Activated gamma-delta T cell treated with Interleukin-2 at 50 U/mL for 16 hours (primary cell): ENCODE results near the gene ALS2CL.

ENCODE experiments used
- DNase-seq: peaks from one replicate; pipeline ENCODE4 v3.0.0-alpha.2; 2020

ALS2CL gene

DNA sequence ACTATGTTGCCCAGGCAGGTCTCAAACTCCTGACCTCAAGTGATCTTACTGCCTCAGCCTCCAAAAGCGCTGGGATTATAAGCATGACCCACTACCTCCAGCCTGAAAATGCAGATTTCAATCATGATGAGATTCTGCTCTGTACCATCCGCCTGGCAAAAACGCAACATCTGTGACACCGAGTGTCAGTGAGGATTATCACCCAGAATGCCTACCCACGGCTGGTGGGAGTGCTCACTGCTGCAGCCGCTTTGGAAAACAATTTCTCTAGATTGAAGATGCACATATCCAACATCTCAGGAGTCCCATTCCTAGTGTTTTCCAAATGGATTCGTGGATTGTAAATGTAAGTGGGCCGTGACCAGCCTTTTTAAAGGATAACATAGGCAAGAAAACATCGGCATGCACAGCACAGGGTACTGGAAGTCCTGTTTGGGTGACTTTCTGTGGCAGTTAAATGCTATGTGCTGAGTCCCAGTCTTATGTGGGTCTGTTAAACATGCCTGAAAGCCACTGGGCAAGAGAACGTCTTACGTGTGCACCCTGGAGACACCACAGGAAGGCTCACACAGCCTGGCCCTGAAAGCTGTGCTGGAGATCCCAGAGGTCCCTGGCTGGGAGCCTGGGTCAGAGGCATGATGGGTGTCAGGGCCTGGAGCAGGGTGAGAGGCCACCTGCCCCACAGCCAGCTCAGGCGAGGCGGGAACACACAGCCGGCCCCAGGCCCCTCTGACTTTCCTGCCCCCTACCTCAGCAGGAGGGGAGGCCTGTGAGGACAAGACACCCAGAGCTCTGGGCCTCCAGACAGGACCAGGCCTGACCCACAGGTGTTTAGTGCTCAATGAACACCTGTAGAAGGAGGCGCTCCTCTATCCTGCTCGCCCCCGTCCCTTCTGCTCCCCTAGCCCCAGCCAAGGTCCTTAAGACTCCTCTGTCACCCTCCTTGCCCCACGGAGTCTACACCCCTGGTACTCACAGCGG, 23.3 kb upstream of the ALS2CL start:
- DNase-seq, result no peak

- DNase-seq, result no peak
These were observed 22.2 kb upstream of the ALS2CL start for GRCh38 chr3:46715507-46716175.

DNA sequence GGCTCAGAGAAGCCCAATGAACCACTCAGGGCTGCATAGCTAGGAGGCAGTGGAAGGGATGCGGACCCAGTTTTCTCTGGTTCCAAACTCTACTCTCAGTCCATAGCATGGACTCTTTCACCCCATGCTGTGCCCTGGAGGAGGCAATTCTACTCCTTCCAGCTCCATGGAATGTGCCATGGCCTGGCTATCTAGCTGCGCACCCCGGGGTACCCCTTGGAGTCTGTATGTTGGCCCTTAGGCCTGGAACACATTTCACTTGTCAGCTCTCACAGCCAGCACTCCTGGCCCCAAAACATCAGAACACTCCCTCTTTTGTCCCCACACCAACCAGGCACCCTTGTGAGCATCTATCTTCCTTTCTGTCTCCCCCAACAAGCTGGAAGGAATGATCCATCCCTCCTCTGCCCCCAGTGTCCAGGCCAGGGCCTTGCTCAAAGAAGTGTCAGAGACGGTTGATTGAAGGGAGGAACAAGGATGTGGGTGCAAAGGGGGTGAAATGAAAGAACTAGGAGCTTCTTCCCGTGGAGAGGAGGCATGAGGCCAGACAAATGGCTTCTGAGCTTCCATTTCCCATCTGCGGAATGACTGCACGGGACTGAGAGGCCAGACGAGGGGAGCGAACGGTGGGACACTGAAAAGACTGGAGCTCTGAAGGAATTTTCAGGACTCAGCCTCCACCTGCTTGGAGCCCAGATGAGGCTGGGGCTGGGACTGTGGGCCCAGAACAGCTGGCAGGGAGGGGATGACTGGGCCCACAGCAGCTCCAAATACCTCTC, 21.4 kb upstream of the ALS2CL start:
- no peak for DNase-seq

DNA sequence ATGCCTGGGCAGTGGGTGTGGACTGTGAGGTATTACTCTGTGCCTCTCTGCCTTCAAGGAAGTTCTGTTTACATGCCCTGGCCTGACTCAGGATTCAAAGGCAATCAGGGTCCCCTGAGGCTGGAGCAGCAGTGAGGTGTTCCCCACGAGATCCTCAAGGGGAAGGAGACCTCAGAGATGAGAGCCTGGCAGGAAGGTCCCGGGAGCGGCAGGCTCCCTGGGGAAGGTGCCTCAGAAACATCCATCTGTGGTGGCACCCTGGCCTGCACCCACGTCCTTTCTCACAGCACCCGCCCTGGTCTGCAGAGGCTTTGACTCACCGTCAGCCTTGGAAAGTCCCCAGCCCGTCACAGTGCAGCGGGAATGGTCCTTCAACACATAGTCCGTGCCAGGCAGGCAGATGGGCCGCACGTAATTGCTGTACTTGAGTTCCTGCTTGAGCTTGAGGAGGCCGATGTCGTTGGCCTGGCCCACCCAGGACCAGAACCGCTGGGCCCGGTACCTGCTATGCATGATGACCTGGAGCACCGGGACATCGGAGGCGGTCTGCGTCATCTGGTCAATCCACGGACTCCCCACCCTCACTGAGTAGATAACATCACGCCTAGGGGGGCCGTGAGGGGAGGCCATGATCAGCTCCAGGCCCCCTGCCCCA, 20.5 kb upstream of the ALS2CL start:
- DNase-seq, result no peak

DNA sequence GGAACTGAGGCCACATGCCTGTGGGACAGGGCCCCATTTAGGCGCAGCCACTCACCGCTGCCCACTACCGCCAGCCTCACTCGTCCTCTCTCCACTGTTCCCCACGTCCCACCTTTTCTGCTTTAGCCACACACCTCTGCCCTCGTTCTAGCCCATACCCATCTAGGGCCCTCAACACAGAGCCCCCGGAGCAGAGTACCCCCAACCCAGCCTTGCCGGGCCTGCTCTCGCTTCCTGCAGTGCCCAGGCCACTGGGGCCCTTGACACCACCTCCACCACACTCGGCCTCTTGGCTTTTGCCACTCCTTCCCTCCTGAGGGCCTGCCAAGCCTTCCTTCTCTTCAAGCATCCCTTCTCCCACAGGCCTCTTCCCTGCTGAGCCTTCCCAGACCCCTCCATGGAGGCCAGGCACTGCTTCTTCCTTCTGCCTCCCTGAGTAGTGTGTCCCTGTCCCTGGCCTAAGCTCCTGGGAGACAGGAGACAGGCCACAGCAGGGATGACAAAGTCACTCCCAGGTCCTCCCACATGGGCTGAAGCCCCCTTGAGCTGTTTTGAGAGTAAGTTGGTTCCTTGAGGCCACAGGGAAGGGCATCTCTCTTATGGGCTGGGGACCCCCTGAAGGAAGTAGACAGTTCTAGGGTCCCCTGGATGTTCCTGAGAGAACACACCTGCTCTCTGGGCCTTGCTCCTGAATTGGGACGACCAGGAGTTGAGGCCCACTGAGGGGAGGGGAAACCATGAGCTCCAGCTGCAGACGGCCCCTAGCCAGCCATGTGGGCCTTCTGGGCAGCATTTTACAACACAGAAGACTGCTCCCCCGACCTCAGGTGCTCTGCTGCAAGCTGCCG, 19.8 kb upstream of the ALS2CL start:
- no peak for DNase-seq

GRCh38 chr3:46712191-46713049, 18.9 kb upstream of the ALS2CL start:
- DNase-seq, result no peak

DNA sequence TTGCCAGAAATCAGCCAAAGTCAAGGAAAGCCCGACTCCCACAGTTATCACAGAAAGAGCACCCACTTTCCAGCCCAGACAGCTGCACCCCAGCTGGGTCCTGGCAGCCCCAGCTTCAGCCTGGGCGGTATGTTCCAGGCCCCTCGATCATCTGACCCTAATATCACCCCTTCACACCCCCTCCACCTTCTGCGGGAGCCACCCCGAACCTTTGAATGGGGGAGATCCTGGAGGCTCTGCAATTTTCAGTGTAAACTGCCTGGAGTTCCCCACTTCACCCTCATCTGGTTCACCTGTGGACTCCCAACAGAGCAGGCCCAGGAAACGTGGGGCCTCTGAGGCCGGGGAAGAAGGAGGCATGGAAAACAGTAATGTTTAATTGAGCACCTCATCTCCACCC, 18.3 kb upstream of the ALS2CL start:
- DNase-seq, result no peak

DNA sequence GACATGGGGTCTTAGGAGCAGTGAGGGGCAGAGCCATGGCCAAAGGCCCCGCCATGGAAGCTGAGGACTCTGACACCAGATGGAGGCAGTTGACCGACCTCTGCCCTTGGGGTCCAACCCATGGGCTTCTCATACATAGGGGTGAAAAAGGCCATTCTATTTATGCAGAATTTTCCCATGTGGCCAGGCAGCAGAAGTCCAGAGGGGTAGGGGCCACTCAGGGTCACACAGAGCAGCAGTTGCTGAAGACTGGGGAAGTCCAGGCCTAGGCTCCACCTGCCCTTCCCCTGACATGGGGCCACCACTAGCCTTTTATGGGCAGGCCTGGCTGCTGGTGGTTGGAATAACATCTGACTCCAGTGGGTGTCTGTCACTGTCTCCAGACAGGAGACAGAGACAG, 17.8 kb upstream of the ALS2CL start:
- no peak for DNase-seq

GRCh38 chr3:46710671-46711295, 17.3 kb upstream of the ALS2CL start:
- DNase-seq, result no peak

DNA sequence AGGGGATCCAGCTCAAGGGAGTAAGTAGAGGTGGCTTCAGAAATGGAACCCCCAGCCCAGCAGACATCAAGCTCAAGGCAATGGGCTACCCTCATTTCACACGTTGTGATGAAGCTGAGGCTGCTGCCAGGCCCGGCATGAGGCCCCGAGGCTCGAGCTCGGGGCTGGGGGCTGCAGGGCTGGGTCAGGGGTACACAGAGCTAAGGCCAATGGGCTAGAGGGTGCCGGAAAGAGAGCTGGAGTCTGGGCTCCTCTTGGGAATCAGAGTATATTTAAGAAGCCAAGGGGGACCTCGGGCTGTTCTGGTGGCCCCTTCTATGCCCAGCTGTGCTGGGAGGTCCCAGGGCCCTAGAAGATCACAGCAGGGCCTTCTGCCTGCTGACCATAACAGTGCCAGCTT, 16.8 kb upstream of the ALS2CL start:
- no peak for DNase-seq

DNA sequence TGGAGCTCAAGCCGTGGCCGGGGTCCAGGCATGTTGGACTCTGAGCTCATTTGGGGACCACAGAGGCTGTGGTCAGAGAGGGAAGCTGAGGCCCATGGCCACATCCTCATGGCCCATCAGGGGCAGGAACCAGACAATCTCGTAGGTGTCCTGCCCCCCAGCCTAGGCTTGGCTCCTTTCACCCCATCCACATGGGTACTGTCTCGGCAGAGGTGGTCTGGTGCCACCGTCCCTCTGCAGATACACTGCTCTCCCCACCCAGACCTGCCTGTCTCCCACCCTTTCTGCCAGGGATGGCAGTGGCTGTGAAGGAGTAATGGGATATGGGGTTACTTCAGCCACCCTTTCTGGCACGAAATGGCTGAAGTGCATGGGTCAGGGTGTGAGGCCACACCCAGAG, 16.2 kb upstream of the ALS2CL start:
- no peak for DNase-seq

GRCh38 chr3:46709157-46709654, 15.7 kb upstream of the ALS2CL start:
- DNase-seq, result no peak

DNA sequence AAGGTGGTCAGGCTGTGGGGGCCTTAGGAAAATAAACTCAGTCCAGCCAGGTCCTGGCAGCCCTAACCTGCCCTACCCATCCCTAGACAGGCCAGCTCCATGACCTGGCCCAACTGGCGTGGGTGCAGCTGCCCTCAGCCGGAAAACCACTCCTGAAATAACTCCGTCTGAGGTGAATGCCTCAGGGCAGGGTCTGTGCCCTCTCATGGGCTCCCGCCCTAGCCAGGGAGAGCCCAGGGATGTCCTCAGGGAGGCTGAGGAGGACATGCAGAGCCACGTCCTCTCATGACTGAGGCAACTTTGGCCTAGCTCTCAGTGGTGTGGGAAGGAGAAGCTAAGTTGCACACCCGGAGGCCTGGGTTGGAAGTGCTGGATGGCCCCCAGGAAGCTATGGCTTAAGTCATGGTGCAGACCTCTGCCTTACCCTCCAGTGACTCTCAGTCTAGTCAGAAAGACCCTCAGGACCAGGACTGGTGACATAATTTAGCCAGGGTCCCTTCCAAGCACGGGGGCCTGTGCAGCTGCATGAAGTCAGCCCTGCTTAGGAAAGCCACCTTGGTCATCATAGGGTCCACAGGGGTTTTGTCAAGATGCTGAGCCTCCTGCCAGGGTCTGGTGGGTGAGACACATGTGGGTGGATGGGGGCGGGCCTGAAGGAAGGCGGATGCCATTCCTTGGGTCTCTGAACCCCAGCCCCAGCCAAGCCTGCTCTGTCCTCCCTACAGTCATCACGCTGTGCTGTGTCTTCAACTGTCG, 15.1 kb upstream of the ALS2CL start:
- DNase-seq, result no peak

- no peak for DNase-seq
These were observed 14.1 kb upstream of the ALS2CL start for GRCh38 chr3:46707601-46708011.

- no peak for DNase-seq
These were observed 13.5 kb upstream of the ALS2CL start for GRCh38 chr3:46706771-46707582.

DNA sequence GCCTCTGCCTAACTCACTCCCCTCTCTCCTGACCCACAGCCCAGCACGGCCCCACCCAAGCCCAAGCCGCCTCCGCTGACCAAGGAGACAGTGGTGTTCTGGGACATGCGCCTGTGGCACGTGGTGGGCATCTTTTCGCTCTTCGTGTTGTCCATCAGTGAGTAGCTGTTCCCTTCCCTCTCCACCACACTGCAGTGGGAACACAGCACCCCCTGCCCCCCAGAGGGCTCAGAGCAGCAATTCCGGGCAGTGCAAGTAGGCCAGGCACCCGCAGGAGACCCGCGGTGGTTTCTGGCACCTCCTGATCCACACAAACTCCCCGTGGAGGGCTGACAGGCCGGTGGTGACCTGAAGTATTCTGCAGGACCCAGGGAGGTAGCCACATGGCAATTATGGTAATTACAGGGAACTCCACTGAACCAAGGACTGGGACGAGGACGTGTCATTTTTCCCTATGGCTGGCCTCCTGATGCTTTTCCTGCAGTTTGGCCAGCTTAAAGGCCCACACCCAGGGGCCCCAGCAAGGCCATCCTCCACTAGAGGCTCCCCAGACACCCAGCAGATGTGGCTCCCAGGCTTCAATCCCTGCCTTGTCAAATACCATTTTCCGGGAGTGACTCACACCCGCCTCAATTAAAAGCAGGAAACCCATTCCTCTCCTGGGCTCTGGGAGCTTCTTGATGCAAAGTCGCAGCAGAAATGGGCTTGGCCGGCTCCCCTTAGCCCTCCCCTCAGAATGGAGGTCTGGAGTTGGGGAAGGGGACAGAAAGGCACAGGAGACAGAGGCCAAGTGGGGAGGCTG, 12.5 kb upstream of the ALS2CL start:
- DNase-seq, result no peak

GRCh38 chr3:46705022-46705530, 11.6 kb upstream of the ALS2CL start:
- DNase-seq, result peak; percentile 61
